HS-5 (cell line): Measurements from ENCODE around the gene DGKD.

Experiments
- DNase-seq: peaks from one replicate; pipeline ENCODE4 v3.0.0-alpha.2; 2012; ENCODE audit warnings: low read depth

DGKD gene

GRCh38 chr2:233476651-233477547 is 122.6 kb downstream of the DGKD start:
- no peak for DNase-seq

- no peak for DNase-seq
These were observed 123.5 kb downstream of the DGKD start for GRCh38 chr2:233477548-233478433.

- DNase-seq: no peak
These were observed 125.6 kb downstream of the DGKD start for GRCh38 chr2:233479616-233480489.

- no peak for DNase-seq
These were observed 126.4 kb downstream of the DGKD start for GRCh38 chr2:233480490-233481202.

GRCh38 chr2:233481368-233482142 is 127.3 kb downstream of the DGKD start:
- no peak for DNase-seq

GRCh38 chr2:233482616-233483015 is 128.3 kb downstream of the DGKD start:
- no peak for DNase-seq

GRCh38 chr2:233485726-233486125 is 131.4 kb downstream of the DGKD start:
- DNase-seq: no peak

- no peak for DNase-seq
These were observed 132.1 kb downstream of the DGKD start for GRCh38 chr2:233486357-233486756.

GRCh38 chr2:233486778-233487552 is 132.7 kb downstream of the DGKD start:
- DNase-seq: peak; percentile 94

GRCh38 chr2:233487748-233488345 is 133.6 kb downstream of the DGKD start:
- DNase-seq: no peak

GRCh38 chr2:233489143-233489542 is 134.8 kb downstream of the DGKD start:
- DNase-seq: no peak

- no peak for DNase-seq
These were observed 135.4 kb downstream of the DGKD start for GRCh38 chr2:233489666-233490065.

- no peak for DNase-seq
These were observed 136.5 kb downstream of the DGKD start for GRCh38 chr2:233490831-233491230.

- DNase-seq: no peak
These were observed 137.0 kb downstream of the DGKD start for GRCh38 chr2:233491326-233491725.

- no peak for DNase-seq
These were observed 137.8 kb downstream of the DGKD start for GRCh38 chr2:233492078-233492477.

GRCh38 chr2:233492751-233493150 is 138.5 kb downstream of the DGKD start:
- DNase-seq: no peak

- DNase-seq: no peak
These were observed 141.5 kb downstream of the DGKD start for GRCh38 chr2:233495503-233496496.

- DNase-seq: no peak
These were observed 143.4 kb downstream of the DGKD start for GRCh38 chr2:233497692-233498091.
